ENCODE results near the gene DUSP11. TPM values are rescaled to one million over a fixed set of nuclear protein-coding genes. Genes with fewer than 3 reads are reported as not detected.
A peak's percentile ranks its signal among the peaks of the same experiment; 100 is the strongest.

The DUSP11 gene
- total and polyA plus RNA-seq, 9 of the 15 experiments (the other 6 are each of a cell fraction or from before 2014, with no cell fraction given): 20.7 to 79.8 (median 29.3) TPM

GRCh38 chr2:73828818-73829570 is 49.1 kb upstream of the DUSP11 start, which contains the start of gene STAMBP (continued):
- peak; percentile 59 for TF ChIP-seq ETV1 (tag; conservative IDR thresholded peaks at IDR 0.05; ENCODE audit: low read depth)
- peak; percentile 32; the same call in 1 of the 2 replicates for TF ChIP-seq ZNF232 (CRISPR knock-in tag; IDR thresholded peaks at IDR 0.05)
- TF ChIP-seq ERF (CRISPR knock-in tag; IDR thresholded peaks at IDR 0.05): 0 out of 2 replicates have a peak, but pooled peaks have one; percentile 67
- TF ChIP-seq PURB (CRISPR knock-in tag; IDR thresholded peaks at IDR 0.05; ENCODE audit: low read depth): no peak
- TF ChIP-seq RCOR1 (IDR thresholded peaks at IDR 0.05; ENCODE audit: borderline replicate concordance in 1 of 2, low read depth in 2 of 2, low read length in 2 of 2): peak in 1 of 2 experiments; percentile 42; a peak in 2 of 4 replicates
- 0 out of 2 replicates have a peak, but pooled peaks have one; percentile 17 for TF ChIP-seq LCOR (CRISPR knock-in tag; IDR thresholded peaks at IDR 0.05)
- 0 out of 2 replicates have a peak, but pooled peaks have one; percentile 11 for TF ChIP-seq ZNF24 (IDR thresholded peaks at IDR 0.05)
- TF ChIP-seq CEBPZ (IDR thresholded peaks at IDR 0.05; ENCODE audit: borderline replicate concordance, low read depth, low read length): no peak
- TF ChIP-seq ZNF253 (CRISPR knock-in tag; conservative IDR thresholded peaks at IDR 0.05): no peak
- peak; percentile 44 to 81; a peak in 2 of 4 replicates for TF ChIP-seq MNT (conservative IDR thresholded peaks at IDR 0.05)
- TF ChIP-seq NCOA1 (IDR thresholded peaks at IDR 0.05; ENCODE audit: low read depth): peak; percentile 32; the same call in 1 of the 2 replicates
- peak; percentile 89 for TF ChIP-seq SUPT5H (IDR thresholded peaks at IDR 0.05)
- peak; percentile 84 for TF ChIP-seq RBFOX2 (IDR thresholded peaks at IDR 0.05; ENCODE audit: low read depth, low read length)
- TF ChIP-seq NFYB (IDR thresholded peaks at IDR 0.05; ENCODE audit: extremely low read depth, insufficient read length): peak; percentile 79
- TF ChIP-seq BRD4 (IDR thresholded peaks at IDR 0.05): peak; percentile 81; the same call in 1 of the 2 replicates
- TF ChIP-seq ZBTB7A (IDR thresholded peaks at IDR 0.05; ENCODE audit: borderline replicate concordance, control insufficient read depth, low read depth, low read length): peak; percentile 96
- TF ChIP-seq TAF7 (tag; IDR thresholded peaks at IDR 0.05): peak; percentile 78
